ENCODE data around the gene EFNA5.

EFNA5 gene

DNA sequence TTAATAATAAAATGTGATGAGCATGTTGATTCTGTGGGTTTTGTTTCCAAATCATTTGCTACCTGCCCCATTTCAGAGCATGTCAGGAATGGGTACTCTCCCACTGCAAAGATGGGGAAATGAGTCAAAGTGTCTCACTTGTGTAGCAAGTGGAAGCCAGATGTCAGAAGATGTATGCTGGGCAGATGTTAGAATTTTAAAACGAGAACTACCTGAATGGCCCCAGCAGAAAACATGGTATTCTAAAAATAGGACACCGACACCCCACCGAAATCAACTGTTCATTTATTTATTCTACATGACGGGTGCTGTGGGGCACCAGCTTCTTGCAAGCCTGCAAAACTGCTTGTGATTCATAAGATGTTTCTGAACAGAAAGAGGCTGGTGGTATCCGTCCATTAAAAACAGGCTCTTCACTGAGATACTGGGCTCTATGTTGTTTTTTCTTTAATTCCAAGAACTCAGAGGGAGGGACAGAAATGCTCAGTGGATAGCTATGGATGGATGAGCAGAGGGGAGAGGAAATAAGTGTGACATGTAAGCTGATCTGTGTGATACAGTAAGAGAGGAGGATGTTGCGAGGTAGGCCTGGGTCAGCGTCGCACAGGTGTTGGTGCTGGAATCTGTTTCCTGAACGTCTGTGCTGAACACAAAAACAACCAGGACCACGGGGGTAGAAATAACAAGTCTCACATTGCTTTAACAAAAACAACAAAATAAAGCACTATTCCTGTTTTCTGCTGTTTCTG is 157.2 kb downstream of the EFNA5 start:
- H3K4me3 ChIP-seq (ENCODE audit: low read depth, low read length), result no peak overlapping the region
- TF ChIP-seq, protein P1, sequence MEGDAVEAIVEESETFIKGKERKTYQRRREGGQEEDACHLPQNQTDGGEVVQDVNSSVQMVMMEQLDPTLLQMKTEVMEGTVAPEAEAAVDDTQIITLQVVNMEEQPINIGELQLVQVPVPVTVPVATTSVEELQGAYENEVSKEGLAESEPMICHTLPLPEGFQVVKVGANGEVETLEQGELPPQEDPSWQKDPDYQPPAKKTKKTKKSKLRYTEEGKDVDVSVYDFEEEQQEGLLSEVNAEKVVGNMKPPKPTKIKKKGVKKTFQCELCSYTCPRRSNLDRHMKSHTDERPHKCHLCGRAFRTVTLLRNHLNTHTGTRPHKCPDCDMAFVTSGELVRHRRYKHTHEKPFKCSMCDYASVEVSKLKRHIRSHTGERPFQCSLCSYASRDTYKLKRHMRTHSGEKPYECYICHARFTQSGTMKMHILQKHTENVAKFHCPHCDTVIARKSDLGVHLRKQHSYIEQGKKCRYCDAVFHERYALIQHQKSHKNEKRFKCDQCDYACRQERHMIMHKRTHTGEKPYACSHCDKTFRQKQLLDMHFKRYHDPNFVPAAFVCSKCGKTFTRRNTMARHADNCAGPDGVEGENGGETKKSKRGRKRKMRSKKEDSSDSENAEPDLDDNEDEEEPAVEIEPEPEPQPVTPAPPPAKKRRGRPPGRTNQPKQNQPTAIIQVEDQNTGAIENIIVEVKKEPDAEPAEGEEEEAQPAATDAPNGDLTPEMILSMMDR (IDR thresholded peaks at IDR 0.05; ENCODE audit: low read depth, low read length, missing control alignments), result no peak
- in situ Hi-C loops (cut with HindIII; ENCODE audit: low sequenced_read_pairs), result no loop called here
- DNase-seq (ENCODE audit: low read depth), result no peak

DNA sequence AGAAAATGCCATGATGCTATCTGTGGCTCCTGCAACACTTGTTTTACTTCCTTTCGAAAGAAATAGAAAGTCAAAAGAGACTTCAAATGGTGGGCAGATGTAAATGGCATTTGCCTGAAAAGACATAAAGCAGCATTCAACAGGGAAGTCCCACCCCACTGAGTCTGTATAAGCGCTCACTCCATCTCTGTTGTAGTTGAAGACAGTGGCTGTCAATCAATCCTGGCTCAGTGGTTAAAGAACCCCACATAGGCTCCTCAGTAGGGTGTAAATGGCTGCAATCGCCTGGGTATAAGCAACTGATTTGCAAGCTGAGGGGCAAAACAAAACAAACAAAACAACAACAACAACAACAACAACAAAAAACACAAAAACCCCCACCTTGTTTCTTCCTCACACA is 158.7 kb downstream of the EFNA5 start:
- in situ Hi-C loops (cut with HindIII; ENCODE audit: low sequenced_read_pairs), result no loop called here
- TF ChIP-seq, protein P1 (IDR thresholded peaks at IDR 0.05; ENCODE audit: low read depth, low read length, missing control alignments), result no peak
- H3K4me3 ChIP-seq (ENCODE audit: low read depth, low read length), result no peak overlapping the region
- no peak for DNase-seq (ENCODE audit: low read depth)

DNA sequence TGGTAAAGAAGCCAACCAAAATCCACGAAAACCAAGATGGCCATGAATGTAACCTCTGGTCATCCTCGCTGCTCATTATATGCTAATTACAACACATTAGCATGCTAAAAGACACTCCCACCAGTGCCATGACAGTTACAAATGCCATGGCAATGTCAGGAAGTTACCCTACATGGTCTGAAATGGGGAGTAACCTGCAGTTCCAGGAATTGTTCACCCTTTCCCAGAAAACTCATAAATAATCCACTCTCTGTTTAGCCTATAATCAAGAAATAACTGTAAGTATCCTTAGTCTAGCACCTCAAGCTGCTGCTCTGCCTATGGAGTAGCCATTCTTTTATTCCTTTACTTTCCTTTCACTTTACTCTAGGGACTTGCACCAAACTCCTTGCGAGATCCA is 160.6 kb downstream of the EFNA5 start:
- TF ChIP-seq, protein P1 (IDR thresholded peaks at IDR 0.05; ENCODE audit: low read depth, low read length, missing control alignments), result no peak
- in situ Hi-C loops (cut with HindIII; ENCODE audit: low sequenced_read_pairs), result no loop called here

DNA sequence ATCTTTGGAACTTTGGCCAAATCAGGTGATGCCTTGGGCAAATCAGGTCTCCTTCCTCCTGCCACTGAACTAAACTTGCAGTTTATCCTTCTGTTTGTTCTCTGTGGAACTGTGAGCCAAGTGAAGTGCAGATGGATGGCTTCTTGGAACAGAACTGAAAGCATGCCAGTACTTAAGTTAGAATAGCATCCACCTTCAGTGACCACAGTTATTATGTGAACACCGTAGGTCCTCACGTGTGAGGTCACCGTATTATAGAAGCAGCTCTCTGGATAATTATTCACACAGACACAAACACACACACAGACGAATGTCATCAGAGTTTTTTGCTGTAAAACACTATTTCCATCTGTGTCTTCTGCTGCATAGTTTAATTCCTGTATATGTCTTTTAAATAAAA is 162.6 kb downstream of the EFNA5 start:
- in situ Hi-C loops (cut with HindIII; ENCODE audit: low sequenced_read_pairs), result no loop called here

More for the DNA sequence above, 160.6 kb downstream of the EFNA5 start:
- H3K4me3 ChIP-seq (ENCODE audit: low read depth, low read length), result no peak overlapping the region
- DNase-seq (ENCODE audit: low read depth), result no peak

DNA sequence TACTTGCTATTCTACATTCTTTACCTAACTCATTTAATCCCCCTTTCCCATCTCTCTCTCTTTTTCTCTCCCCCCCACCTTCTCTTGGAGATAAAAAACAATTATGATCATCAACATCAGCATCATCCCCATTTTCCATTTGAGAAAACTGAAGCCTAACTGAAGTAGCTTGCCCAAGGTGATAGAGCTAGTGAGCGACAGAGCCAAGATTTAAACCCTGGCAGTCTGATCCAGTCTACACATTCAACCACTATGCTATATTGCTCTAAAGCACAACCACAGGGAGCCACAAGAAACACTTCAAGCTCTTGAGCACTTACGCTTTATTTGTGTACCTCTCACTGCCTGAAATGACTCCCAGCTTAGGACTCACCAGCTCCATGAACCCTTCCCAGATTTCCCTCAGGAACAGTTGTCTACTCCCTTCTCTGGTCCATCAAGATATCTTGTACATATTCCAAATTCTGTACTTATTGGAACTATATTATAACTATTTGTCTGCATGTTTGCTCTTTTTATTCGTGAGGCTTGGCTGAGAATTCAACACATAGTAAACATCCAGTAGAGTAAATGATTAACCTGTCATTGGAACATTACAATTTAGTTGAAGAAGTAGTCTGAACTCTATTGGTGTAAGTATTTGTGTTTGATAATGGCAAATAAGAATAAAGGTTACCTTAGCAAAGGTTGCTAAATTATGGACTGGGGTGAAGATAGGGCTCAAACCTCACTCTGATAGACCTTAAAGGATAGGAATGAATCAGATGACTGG is 164.8 kb downstream of the EFNA5 start:
- TF ChIP-seq, protein P1 (IDR thresholded peaks at IDR 0.05; ENCODE audit: low read depth, low read length, missing control alignments), result no peak
- in situ Hi-C loops (cut with HindIII; ENCODE audit: low sequenced_read_pairs), result no loop called here
- H3K4me3 ChIP-seq (ENCODE audit: low read depth, low read length), result no peak overlapping the region
- DNase-seq (ENCODE audit: low read depth), result no peak

More for the DNA sequence above, 162.6 kb downstream of the EFNA5 start:
- TF ChIP-seq, protein P1 (IDR thresholded peaks at IDR 0.05; ENCODE audit: low read depth, low read length, missing control alignments), result no peak
- no peak for DNase-seq (ENCODE audit: low read depth)
- no peak overlapping the region for H3K4me3 ChIP-seq (ENCODE audit: low read depth, low read length)

DNA sequence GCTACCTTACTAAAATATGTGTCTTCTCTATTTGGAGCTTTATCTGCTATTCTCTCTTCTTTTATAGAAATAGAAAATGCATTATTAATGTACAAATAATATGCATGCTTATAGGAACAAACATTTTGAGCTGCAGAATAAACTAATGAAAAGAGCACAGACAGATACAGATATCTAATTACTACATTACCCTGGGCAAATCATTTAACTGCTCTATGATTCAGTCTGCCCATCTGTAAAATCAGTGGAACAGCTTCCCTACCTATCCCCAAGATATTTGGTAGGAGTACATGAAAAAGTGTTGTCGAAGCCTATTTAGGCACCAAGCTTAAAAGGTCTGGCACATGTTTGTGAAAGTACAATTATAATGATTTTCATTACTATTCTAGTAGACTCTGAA is 166.3 kb downstream of the EFNA5 start:
- TF ChIP-seq, protein P1 (IDR thresholded peaks at IDR 0.05; ENCODE audit: low read depth, low read length, missing control alignments), result no peak
- in situ Hi-C loops (cut with HindIII; ENCODE audit: low sequenced_read_pairs), result loop anchor here (5.0 kb wide), 1 partner anchor 52 kb away; no protein-coding TSS in a partner anchor
- DNase-seq (ENCODE audit: low read depth), result no peak
- no peak overlapping the region for H3K4me3 ChIP-seq (ENCODE audit: low read depth, low read length)

All from astrocyte of the cerebellum (primary cell).